GM19467 (cell line): ENCODE measurements around the gene RABL2A.
"Not testable (repeated sequence)": the region's sequence is repeated elsewhere in the genome, so short reads cannot be mapped to it uniquely, and the experiment has no call there.

Experiments used
- ATAC-seq: cut with Tn5 transposase; IDR thresholded peaks from one replicate; pipeline ENCODE4 v1.9.1; 2021; ENCODE audit warnings: mild to moderate bottlenecking, moderate library complexity; ENCODE audit not compliant: unreplicated experiment

Gene RABL2A

DNA sequence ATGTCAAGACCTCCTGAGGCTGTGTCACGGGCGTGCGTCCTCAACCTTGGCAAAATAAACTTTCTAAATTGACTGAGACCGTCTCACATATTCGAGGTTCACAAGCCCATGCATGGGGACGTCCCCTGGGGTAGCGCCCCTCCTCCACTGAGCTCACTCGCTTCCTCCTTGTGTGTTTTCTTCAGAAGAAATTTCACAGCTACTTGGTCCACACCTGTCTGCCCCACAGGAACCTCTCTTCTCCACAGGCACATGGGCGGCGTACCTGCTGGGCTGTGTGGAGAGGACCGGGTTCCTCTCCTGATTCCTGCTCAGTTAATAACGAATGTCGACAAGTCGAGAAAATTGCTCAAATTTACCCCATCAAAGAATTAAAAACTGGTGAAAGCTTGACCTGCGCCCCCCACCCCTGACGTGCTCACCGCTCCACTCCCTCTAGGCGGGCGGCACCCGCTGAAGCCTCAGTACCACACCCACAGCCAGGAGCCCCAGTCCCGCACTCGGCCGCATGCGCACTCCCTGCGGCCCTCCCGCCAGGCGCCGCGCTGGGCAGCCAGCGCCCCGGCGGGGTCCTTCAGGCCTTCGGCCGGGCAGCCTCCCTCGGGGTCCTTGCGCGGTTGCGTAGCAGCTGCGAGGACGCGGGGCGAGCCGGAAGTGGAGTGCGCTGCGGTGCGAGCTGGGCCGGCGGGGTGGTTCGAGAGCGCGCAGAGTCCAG is at the start of gene RABL2A:
TSS of gene RABL2A (plus strand) at position 651 of the 715 bp plus-strand sequence. CDS start 1,341 bp downstream, outside the sequence.
- ATAC-seq: peak; percentile 91

DNA sequence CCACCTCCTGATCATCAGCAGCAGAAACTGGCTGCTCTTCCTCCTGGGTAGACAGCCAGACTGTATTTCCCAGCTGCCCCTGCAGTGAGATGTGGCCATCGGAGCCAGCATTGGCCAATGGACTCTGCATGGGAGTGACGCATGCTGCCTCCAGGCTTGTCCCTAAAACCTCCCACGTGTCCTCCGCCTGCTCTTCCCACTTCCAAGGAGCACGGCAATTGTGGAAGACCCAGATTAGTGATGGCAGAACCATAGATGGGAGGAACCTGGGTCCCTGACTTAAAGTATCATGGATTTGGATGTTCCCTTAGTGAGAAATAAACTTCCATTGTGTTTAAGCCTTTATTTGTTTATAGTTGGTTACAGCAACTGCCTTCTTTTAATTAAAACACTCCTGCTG is 48.6 kb upstream of the RABL2A start:
- ATAC-seq: not testable (repeated sequence)

DNA sequence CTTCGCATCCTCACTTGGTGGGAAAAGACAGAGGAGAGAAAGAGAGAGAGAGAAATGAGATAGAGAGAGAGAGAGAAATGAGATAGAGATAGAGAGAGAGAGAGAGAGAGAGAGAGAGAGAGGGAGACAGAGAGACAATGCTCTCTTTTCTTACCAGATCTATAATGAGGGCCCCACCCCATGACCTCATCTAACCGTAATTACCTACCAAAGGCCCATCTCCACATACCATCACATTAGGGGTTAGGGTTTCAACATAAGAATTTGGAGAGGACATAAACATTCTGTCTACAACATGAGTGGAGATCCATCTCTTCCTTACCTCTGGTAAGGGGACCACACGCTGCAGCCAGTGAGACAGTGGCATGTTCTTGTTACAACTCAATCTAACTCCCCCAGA is 44.6 kb upstream of the RABL2A start:
- not testable (repeated sequence) for ATAC-seq

DNA sequence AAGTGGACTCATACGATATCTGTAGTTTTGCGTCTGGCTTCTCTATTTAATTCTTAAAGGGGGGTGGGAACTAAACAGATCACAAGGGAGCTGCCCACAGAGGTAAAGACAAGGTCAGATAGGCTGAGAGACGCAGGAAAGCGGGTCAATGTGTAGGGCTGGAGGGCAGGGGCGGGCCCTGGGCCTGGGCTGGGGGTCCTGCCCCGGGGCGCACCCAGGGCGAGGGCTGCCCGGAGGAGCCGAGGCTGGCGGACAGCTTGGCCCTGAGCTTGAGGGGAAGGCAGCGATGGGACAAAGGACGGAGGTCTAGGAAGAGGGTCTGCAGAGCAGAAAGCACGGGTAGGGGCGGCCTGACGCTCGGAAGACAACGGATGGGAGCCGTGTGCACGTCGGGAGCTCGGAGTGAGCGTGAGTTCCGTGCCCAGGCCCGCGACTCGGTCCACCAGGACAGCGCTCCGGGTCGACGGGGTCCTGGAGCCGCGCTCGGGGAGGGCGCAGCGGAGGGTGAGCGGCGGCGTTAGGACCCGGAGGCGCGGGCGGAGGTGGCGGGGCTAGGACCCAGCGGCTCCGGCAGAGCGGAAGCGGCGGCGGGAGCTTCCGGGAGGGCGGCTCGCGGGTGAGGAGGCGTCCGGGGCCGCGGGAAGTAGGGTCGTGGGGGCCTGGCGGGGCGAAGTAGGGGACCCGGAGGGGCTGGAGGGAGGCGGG is 43.4 kb upstream of the RABL2A start:
- not testable (repeated sequence) for ATAC-seq

DNA sequence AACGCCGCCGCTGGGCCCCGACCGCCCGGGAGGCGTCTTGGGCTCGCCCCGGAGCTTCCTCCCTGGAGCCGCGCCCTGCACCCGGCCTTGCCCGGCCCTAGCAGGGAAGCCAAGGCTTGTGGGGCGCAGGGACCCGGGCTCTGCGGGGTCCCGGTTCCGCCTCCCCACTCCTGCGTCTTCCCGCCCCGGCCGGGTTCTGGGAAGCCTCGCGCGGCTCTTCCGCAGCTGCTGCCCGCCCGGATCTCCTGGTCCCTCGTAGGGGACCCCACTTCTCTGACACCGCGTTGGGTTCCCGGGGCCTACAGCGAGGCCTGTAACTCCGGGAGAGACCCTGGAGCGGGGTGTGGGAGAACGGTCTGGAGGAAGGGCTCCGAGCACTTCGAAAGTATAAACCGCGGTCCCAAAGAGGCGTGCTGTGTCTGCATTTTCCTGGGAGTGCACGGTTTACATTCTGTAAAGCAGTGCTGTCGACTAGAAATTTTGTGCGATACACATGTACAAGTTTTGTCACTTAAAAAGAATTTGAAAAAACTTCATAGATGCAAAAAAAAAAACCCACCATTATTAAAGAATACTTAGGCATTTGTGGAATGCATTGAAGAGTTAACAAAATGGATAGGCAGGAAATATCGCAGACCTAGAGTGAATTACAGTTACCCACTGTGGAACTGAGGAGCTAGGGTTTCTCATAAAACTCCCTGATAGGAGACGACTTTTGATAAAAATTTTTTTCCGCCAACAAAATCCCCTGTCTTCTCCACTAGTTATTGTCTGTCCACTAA is 42.6 kb upstream of the RABL2A start:
- ATAC-seq: not testable (repeated sequence)

DNA sequence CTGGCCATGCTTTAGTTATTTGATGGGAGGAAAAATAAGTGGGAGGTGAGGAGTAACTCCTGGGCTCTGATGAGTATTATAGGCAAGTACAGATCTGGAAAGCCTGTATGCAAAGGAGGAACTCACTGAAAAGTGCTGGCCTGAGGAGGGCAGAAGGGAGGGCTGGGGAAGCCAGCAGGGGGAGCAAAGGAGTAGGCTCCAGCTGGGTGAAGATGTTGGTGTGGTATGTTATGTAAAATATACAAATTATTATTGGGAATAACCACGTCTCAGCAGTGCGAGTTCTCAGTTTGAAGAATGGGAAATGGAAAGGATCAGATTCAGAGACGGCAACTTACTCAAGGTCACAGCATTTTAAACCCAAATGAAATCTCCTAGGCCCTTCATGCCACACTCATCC is 39.9 kb upstream of the RABL2A start:
- not testable (repeated sequence) for ATAC-seq

DNA sequence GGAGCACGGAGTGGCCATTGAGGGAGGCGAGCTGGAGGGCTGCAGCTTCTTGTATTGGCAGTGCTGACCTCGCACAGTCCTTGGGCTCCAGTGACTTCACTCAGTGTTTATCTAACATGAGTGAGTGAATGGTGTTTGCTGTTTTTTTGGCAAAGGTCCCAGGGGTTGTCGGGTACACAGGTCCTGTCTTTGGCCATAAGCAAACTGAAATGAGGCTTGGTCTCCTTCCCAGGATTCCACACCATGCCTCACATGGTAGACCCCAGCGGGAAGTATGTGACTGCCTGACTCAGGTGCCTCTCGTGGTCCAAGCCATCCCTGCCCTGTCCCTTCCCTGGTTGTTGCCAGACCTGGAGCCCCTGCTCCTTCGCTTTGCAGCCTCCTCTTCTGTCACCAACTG is 37.5 kb upstream of the RABL2A start:
- not testable (repeated sequence) for ATAC-seq

DNA sequence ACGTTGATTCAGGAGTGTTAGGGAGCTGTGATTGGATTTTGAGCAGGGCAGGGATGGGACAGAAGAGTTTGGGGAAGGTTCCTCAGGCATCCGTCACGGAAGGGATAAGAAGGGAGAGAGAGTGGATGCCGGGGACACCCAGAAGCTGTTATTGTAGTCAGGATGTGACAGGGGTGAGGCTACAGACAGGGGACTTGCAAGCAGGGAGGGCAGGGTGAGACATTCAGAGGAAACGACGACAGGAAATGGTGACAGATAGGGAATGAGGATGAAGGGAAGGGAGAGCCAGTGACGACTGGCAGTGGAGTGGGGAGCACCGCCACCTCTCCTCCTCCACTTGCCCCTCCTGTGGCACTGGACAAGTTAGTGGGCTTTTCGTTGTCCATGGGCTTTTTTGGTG is 35.1 kb upstream of the RABL2A start:
- not testable (repeated sequence) for ATAC-seq

DNA sequence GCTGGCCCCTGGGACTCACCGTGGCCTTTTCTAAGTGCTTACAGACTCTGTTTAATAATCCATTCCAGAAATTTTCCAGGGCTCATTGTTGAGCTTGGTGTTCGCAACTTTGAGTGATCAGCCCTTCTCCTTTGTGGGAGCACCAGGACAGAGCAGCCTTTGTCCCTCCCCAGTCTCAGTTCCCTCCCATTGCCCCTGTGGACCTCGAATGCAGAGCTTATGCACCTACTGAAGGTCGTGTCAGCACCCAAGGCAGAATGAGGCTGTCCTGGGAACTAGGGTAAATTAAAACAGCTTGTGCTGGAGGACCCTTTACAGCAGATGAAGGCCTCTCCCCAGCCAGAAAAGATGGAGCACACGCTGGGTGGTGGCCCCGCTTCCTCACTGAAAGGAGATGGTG is 33.8 kb upstream of the RABL2A start:
- not testable (repeated sequence) for ATAC-seq

DNA sequence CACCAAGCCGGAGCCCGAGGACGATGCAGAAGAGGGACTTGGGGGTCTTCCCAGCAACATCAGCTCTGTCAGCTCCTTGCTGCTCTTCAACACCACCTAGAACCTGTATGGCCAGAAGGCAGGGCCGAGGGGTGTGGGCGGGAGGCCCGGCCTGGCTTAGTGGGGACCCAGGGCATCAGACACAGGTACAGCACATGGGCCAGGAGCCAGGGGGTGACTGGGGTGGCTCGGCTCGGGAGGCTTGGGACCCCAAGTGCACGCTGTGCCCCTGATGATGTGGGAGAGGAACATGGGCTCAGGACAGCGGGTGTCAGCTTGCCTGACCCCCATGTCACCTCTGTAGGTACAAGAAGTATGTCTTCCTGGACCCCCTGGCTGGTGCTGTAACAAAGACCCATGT is 31.3 kb upstream of the RABL2A start:
- not testable (repeated sequence) for ATAC-seq

DNA sequence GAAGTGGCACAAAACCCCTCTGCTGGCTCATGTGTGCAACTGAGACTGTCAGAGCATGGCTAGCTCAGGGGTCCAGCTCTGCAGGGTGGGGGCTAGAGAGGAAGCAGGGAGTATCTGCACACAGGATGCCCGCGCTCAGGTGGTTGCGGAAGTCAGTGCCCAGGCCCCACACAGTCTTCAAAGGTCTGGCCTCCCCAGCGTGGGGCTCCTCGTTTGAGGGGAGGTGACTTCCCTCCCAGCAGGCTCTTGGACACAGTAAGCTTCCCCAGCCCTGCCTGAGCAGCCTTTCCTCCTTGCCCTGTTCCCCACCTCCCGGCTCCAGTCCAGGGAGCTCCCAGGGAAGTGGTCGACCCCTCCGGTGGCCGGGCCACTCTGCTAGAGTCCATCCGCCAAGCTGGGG is 29.9 kb upstream of the RABL2A start:
- ATAC-seq: not testable (repeated sequence)

DNA sequence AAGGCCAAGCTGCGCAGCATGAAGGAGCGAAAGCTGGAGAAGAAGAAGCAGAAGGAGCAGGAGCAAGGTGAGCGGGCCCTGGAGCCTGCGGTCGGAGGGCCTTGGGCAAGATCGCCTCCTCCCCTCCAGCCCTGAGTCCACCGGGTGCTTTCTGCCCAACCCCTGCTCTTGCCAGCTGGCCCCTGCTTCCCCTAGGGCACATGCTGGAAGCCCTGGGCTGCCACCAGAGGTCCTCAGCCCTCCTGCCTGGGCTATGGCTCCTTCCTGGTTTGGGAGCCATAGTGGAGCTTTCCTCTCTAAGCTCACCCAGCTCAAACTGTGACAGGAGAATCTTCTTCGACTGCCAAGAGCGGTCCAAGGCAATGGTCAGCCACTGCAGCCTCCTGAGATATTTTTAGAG is 29.5 kb upstream of the RABL2A start:
- not testable (repeated sequence) for ATAC-seq

DNA sequence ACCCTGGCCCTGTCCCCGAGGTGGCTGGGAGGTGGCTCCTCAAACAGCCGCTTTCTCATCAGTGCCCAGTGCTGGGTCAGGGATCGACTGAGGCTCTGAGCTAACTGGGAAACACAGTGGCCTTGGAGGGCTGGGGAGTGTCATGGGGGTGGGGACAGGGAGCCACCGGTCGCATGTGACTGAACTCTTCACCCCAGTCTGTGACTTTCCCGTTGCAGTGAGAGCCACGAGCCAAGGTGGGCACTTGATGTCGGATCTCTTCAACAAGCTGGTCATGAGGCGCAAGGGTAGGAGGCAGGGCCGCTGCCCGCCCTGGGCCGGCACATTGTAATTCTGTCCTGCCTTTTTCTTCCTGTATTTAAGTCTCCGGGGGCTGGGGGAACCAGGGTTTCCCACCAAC is 28.9 kb upstream of the RABL2A start:
- not testable (repeated sequence) for ATAC-seq

DNA sequence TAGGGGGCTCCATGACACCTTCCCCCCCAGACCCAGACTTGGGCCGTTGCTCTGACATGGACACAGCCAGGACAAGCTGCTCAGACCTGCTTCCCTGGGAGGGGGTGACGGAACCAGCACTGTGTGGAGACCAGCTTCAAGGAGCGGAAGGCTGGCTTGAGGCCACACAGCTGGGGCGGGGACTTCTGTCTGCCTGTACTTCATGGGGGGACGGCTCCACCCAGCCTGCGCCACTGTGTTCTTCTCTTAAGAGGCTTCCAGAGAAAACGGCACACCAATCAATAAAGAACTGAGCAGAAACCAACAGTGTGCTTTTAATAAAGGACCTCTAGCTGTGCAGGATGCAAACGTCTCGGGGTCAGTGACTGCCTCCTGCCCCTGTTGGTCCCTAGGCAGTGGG is 28.3 kb upstream of the RABL2A start:
- ATAC-seq: not testable (repeated sequence)

DNA sequence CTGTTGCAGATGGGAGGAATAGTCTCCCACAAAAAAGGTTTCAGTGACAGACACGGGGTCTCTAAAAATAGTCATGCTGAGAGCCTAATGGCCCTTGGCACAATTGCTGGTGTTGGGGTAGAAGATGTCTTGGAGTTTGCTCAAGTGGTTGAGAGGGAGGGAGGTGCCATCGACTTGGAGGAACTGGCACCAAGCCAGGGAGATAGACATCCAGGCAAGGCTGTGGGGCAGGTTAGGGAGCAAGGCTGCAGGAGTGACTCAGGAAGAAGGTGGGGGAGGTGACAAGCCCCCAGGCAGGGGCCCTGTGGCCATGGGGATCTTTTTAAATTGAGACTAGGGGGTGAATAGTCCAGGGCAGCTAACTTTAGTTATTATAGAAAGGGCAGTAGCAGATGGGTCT is 27.9 kb upstream of the RABL2A start:
- not testable (repeated sequence) for ATAC-seq

DNA sequence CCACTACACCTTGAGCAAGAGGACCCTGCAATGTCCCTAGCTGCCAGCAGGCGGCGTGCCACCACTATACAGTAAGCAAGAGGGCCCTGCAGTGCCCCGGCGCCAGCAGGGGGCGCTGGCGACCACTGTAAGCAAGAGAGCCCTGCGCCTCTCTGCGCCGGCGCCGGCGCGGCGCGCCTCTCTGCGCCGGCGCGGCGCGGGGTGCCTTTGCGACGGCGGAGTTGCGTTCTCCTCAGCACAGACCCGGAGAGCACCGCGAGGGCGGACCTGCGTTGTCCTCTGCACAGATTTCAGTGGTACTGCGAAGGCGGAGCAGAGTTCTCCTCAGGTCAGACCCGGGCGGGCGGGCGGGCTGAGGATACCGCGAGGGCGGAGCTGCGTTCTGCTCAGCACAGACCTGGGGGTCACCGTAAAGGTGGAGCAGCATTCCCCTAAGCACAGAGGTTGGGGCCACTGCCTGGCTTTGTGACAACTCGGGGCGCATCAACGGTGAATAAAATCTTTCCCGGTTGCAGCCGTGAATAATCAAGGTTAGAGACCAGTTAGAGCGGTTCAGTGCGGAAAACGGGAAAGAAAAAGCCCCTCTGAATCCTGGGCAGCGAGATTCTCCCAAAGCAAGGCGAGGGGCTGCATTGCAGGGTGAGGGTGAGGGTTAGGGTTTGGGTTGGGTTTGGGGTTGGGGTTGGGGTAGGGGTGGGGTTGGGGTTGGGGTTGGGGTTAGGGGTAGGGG is 24.9 kb upstream of the RABL2A start:
- not testable (repeated sequence) for ATAC-seq

DNA sequence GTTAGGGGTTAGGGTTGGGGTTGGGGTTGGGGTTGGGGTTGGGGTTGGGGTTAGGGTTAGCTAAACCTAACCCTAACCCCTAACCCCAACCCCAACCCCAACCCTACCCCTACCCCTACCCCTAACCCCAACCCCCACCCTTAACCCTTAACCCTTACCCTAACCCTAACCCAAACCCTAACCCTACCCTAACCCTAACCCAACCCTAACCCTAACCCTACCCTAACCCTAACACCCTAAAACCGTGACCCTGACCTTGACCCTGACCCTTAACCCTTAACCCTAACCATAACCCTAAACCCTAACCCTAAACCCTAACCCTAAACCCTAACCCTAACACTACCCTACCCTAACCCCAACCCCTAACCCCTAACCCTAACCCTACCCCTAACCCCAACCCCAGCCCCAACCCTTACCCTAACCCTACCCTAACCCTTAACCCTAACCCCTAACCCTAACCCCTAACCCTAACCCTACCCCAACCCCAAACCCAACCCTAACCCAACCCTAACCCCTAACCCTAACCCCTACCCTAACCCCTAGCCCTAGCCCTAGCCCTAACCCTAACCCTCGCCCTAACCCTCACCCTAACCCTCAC is 24.1 kb upstream of the RABL2A start:
- ATAC-seq: no peak

DNA sequence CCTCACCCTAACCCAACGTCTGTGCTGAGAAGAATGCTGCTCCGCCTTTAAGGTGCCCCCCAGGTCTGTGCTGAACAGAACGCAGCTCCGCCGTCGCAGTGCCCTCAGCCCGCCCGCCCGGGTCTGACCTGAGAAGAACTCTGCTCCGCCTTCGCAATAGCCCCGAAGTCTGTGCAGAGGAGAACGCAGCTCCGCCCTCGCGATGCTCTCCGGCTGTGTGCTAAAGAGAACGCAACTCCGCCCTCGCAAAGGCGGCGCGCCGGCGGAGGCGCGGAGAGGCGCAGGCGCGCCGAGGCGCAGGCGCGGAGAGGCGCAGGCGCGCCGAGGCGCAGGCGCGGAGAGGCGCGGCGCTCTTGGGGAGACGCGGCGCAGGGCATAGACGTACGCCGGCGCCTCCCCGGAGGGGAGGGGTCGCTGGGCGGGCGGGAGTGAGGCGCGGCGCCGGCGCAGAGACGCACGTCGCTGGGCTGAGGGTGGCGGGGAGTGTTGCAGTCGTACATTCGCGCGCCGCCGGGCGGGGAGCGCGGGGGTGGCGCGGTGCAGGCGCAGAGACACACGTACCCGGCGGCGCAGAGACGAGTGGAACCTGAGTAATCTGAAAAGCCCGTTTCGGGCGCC is 23.5 kb upstream of the RABL2A start:
- ATAC-seq: peak; percentile 100

DNA sequence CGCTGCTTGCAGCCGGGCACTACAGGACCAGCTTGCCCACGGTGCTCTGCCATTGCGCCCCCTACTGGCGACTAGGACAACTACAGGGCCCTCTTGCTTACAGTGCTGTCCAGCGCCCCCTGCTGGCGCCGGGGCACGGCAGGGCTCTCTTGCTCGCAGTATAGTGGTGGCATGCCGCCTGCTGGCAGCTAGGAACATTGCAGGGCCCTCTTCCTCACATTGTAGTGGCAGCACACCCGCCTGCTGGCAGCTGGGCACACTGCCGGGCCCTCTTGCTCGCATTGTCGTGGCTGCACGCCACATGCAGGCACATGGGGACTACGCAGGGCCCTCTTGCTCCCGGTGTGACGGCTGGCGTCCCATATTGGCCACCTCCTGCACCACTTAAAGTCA is 23.0 kb upstream of the RABL2A start:
- not testable (repeated sequence) for ATAC-seq

DNA sequence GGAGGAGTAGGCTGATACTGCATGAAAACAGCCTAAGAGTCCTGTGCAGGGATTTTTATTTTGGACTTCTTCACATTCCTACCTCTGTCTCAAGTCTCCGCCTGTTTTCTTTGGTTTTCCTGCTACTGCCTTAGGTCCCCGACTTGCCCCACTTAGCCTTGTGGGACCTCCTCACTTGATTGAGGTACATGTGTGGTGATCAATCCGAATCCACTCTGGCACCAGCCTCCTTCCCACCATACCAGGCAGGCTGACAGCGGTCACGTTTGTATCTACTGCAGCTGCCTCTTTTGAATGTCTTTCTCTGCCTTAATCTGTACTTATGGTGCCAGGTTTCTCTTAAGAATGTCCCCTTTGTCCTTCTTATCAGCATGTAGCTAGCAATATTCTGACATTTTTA is 22.4 kb upstream of the RABL2A start:
- ATAC-seq: not testable (repeated sequence)
